Measurements from ENCODE around the gene MUTYH.

Gene MUTYH

GRCh38 chr1:45348966-45349677, 8.9 kb upstream of the MUTYH start:
- peak; percentile 67 for DNase-seq (ENCODE audit: low read depth)

- no peak for DNase-seq (ENCODE audit: low read depth)
Observed at GRCh38 chr1:45348609-45348965, 8.3 kb upstream of the MUTYH start.

GRCh38 chr1:45348020-45348419, 7.8 kb upstream of the MUTYH start:
- no peak for DNase-seq (ENCODE audit: low read depth)

- no peak for DNase-seq (ENCODE audit: low read depth)
Observed at GRCh38 chr1:45346473-45346872, 6.2 kb upstream of the MUTYH start.

GRCh38 chr1:45345014-45345413, 4.8 kb upstream of the MUTYH start:
- DNase-seq (ENCODE audit: low read depth): no peak

- DNase-seq (ENCODE audit: low read depth): no peak
Observed at GRCh38 chr1:45344499-45344898, 4.3 kb upstream of the MUTYH start.

GRCh38 chr1:45340816-45341466, 701 bp upstream of the MUTYH start:
- DNase-seq (ENCODE audit: low read depth): no peak

- no peak for DNase-seq (ENCODE audit: low read depth)
Observed at GRCh38 chr1:45337630-45338325, 2.5 kb downstream of the MUTYH start.

GRCh38 chr1:45335855-45336324, 4.3 kb downstream of the MUTYH start:
- no peak for DNase-seq (ENCODE audit: low read depth)

GRCh38 chr1:45334308-45335245, 5.7 kb downstream of the MUTYH start:
- DNase-seq (ENCODE audit: low read depth): no peak

GRCh38 chr1:45332346-45332720, 7.9 kb downstream of the MUTYH start:
- DNase-seq (ENCODE audit: low read depth): no peak

- no peak for DNase-seq (ENCODE audit: low read depth)
Observed at GRCh38 chr1:45331436-45332345, 8.5 kb downstream of the MUTYH start.

GRCh38 chr1:45329445-45329844, 10.8 kb downstream of the MUTYH start:
- DNase-seq (ENCODE audit: low read depth): no peak

GRCh38 chr1:45328680-45329079, 11.6 kb downstream of the MUTYH start:
- no peak for DNase-seq (ENCODE audit: low read depth)

- no peak for DNase-seq (ENCODE audit: low read depth)
Observed at GRCh38 chr1:45327644-45328515, 12.4 kb downstream of the MUTYH start.

GRCh38 chr1:45326627-45327623, 13.3 kb downstream of the MUTYH start, which contains the start of gene HPDL:
HPDL (plus strand) TSS chr1:45326895; CDS start chr1:45327149, 254 bp downstream.
- DNase-seq (ENCODE audit: low read depth): peak; percentile 36

- DNase-seq (ENCODE audit: low read depth): no peak
Observed at GRCh38 chr1:45325851-45326506, 14.3 kb downstream of the MUTYH start.

GRCh38 chr1:45322486-45323040, 17.7 kb downstream of the MUTYH start:
- no peak for DNase-seq (ENCODE audit: low read depth)

Data from fibroblast of gingiva (primary cell).